Activated T-helper 2 cell treated with anti-CD3 and anti-CD28 coated beads, Interferon-gamma antibody, Interleukin-2, Interleukin-4, amounts not matched to agents 10 μg/mL and 5 μg/mL and 100 μg/mL, durations not matched to agents 14 hours and 24 hours and 36 hours (primary cell): Measurements from ENCODE around the gene CCT4. TPM values are rescaled to one million over a fixed set of nuclear protein-coding genes. Genes with fewer than 3 reads are reported as not detected.
"Not testable (repeated sequence)": the region's sequence is repeated elsewhere in the genome, so short reads cannot be mapped to it uniquely, and the experiment has no call there.

Experiments used
- DNase-seq: peaks from one replicate; pipeline ENCODE4 v3.0.0; 2021; ENCODE audit warnings: low spot score
- H3K27ac Mint-ChIP-seq: one replicate; pipeline ENCODE4 v1.8.0; 2021; ENCODE audit warnings: mixed read lengths
- H3K27me3 Mint-ChIP-seq: one replicate; pipeline ENCODE4 v1.8.0; 2021; ENCODE audit warnings: low read depth, mixed read lengths
- H3K36me3 Mint-ChIP-seq: one replicate; pipeline ENCODE4 v1.8.0; 2021; ENCODE audit warnings: low read depth, mixed read lengths
- H3K4me1 Mint-ChIP-seq: one replicate; pipeline ENCODE4 v1.8.0; 2021; ENCODE audit warnings: low read depth, mixed read lengths
- H3K4me3 Mint-ChIP-seq: one replicate; pipeline ENCODE4 v1.8.0; 2021; ENCODE audit warnings: low read depth, mild to moderate bottlenecking, moderate library complexity, mixed read lengths
- H3K9me3 Mint-ChIP-seq: one replicate; pipeline ENCODE4 v1.8.0; 2021; ENCODE audit warnings: mixed read lengths
- intact Hi-C: fragments of 100-400 bp; cut with micrococcal nuclease; formaldehyde crosslinking; loops from one replicate; pipeline ENCODE4 v1.15.1; 2023
- total RNA-seq: library from RNA; stranded (reverse); gene quantifications from 2 replicates; pipeline ENCODE4 v1.2.3, GENCODE V29; 2022

The CCT4 gene, protein sequence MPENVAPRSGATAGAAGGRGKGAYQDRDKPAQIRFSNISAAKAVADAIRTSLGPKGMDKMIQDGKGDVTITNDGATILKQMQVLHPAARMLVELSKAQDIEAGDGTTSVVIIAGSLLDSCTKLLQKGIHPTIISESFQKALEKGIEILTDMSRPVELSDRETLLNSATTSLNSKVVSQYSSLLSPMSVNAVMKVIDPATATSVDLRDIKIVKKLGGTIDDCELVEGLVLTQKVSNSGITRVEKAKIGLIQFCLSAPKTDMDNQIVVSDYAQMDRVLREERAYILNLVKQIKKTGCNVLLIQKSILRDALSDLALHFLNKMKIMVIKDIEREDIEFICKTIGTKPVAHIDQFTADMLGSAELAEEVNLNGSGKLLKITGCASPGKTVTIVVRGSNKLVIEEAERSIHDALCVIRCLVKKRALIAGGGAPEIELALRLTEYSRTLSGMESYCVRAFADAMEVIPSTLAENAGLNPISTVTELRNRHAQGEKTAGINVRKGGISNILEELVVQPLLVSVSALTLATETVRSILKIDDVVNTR
- 360 and 367 TPM in 2 replicates for total RNA-seq

DNA sequence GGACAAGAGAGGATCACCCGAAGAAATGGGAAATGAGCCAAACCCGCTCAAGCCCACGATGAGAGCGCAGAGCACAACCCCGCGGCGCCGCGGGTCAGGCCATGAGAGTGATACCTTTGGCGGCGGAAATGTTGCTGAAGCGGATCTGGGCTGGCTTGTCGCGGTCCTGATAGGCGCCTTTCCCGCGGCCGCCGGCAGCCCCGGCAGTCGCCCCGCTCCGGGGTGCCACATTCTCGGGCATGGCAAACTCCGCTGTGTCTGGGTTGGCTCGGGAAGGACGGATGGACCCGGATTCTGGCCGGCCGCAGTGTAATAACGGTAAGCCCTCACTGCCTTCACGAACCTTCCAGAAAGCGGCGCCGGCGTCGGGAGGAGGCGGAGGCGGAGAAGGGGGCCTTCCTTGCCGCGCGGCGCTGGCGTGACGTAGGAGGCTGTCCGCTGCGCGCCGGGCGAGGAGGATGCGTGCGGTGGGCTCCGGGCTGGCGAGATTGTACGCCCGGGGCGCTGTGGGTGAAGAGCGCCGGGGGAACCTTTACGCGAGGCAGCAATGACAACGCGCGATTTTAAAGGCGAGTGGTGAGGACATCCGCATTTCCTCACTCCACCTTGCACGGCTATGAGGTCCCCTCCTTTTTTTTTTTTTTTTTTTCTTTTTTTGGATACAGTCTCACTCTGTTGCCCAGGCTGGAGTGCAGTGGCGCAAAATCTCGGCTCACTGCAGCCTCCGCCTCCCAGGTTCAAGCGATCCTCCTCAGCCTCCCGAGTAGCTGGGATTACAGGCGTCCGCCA lies at the start of gene CCT4:
Gene CCT4 (minus strand): TSS at position 390 of the 789 bp plus-strand sequence. CDS start 149 bp downstream, at position 241.
- H3K4me1 Mint-ChIP-seq: peaks cover 20% of the 10 kb centered on the region
- H3K27me3 Mint-ChIP-seq: no peaks in the 10 kb centered on the region
- peak; percentile 88 for DNase-seq
- peak within 1 kb of the TSS; percentile 96 for H3K4me3 Mint-ChIP-seq
- H3K27ac Mint-ChIP-seq: peak within 1 kb of the TSS; percentile 99
- H3K9me3 Mint-ChIP-seq: no peaks in the 10 kb centered on the region
- H3K36me3 Mint-ChIP-seq: peaks cover 40% of the 10 kb centered on the region
- intact Hi-C loops: loop anchor here (1.0 to 2.0 kb wide), 5 partner anchors 17 to 1700 kb away; partner anchors contain the start of genes COMMD1, FAM161A, MDH1 and WDPCP

DNA sequence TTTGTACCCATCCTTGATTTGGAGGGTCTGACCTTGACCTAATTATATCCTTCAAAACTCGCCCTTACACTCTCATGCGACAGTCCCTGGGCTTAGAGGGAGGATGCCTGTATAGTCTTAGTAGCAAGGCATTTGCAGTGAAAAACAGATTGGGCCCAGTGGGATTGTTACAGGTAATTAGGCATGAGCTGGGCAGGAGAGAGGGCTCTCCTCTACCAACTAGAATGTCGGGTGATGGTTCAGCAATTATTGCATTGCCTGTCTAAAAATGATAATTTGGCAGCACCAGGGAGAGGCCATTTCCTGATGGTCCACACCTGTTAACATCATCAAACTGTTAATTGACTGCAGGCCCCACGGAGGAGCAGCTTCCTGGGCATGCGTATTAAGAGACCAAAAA lies 49.4 kb upstream of the CCT4 start:
- DNase-seq: no peak
- Mint-ChIP-seq H3K36me3 (no peaks in the 10 kb centered on the region), H3K9me3 (no peaks in the 10 kb centered on the region), H3K27me3 (no peaks in the 10 kb centered on the region), H3K27ac (no peak overlapping the region), H3K4me3 (no peak overlapping the region), H3K4me1 (no peaks in the 10 kb centered on the region)
- intact Hi-C loops: no loop called here

DNA sequence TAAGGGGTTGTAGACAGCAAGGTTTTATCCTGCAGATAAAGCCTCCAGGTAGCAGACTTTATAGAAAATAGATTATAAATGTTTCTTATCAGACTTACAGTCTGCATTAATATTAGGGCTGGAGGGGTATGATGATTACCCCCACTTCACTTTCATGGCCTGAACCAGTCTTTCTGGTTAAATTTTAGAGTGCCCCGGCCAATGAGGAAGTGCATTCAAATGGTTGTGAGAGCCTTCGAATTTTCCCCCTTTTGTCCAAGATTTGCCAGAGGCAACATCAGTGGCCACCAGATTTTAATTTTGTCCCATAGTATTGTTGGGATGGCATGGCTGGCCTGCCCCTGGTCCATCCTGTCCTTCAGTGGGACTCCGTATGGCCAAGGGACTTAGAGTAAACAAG lies 48.6 kb upstream of the CCT4 start:
- no peak for DNase-seq
- Mint-ChIP-seq H3K9me3 (no peaks in the 10 kb centered on the region), H3K4me1 (no peaks in the 10 kb centered on the region), H3K27me3 (no peaks in the 10 kb centered on the region), H3K4me3 (no peak overlapping the region), H3K27ac (no peak overlapping the region), H3K36me3 (no peaks in the 10 kb centered on the region)
- intact Hi-C loops: no loop called here

DNA sequence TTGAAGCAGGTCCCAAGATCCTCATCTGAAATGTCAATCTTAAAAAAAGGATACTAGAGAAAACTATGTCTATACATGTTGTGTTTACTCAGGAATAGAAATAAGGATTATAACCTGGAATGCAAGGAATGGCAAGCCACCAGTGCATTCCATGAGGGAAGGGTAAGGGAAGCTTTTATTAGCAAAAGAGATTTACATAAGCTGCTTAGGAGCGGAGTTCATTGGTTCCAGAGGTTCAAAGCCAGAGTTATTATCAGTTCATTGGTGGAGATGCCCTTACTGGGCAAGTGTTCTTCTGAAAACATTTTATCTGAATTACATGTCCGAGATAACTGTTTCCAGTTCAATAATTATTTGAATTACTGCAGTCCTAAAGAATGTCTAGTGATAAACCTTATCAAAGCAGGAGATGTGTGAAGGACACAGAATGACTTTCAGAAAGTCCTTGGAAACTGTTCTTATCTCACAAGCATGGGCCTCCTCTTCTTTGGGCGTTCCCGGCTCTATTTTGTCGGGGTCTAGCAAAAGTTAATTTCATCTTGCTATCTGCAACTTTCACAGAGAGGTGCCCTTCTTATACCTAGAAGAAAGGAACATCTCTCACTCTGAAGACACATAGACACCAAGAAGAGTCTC lies 40.5 kb upstream of the CCT4 start:
- Mint-ChIP-seq H3K27me3 (no peaks in the 10 kb centered on the region), H3K9me3 (no peaks in the 10 kb centered on the region), H3K36me3 (no peaks in the 10 kb centered on the region), H3K4me3 (no peak overlapping the region), H3K4me1 (no peaks in the 10 kb centered on the region), H3K27ac (no peak overlapping the region)
- intact Hi-C loops: no loop called here
- DNase-seq: no peak

DNA sequence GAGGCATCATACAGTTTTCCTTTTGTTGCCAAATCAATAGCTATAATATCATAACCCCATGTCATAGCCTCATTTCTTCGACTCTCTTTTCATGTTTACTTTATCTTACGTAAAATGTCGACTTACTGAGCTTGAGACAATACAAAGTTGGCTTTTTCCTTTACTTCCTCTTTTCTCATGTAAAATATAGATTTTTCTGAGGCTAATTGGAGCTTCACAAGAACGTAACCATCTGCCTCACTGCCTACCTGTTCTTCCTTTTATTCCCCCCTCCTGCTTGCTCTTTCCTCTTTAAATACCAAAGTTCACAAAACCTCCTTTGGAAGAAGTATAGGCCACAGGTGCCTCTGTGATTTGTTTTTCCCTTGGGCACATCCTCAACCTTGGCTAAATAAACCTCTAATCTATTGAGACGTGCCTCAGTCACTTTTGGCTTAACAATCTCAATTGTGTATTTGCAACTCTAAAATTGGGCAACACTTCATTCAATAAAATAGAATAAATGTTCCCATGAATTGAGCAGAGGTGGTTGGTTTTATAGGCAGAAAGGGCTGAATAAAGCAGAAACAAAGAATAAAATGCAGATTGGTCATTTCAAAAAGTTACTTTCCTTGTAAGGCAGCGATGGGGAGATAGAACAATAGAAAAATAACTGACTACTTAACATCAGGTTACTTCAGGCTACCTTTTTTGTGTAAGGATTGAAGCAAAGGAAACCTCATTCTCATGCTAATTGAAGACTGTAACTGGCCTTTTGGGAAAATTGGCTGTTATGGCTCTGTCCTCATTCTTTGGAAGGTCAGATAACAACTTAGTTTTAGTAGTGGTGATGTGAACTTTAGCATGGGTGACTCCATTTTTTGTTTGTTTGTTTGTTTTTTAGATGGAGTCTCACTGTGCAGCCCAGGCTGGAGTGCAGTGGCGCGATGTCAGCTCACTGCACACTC lies 38.3 kb upstream of the CCT4 start:
- intact Hi-C loops: no loop called here
- no peak for DNase-seq
- Mint-ChIP-seq H3K27me3 (no peaks in the 10 kb centered on the region), H3K36me3 (no peaks in the 10 kb centered on the region), H3K9me3 (no peaks in the 10 kb centered on the region), H3K27ac (no peak overlapping the region), H3K4me3 (no peak overlapping the region), H3K4me1 (no peaks in the 10 kb centered on the region)

DNA sequence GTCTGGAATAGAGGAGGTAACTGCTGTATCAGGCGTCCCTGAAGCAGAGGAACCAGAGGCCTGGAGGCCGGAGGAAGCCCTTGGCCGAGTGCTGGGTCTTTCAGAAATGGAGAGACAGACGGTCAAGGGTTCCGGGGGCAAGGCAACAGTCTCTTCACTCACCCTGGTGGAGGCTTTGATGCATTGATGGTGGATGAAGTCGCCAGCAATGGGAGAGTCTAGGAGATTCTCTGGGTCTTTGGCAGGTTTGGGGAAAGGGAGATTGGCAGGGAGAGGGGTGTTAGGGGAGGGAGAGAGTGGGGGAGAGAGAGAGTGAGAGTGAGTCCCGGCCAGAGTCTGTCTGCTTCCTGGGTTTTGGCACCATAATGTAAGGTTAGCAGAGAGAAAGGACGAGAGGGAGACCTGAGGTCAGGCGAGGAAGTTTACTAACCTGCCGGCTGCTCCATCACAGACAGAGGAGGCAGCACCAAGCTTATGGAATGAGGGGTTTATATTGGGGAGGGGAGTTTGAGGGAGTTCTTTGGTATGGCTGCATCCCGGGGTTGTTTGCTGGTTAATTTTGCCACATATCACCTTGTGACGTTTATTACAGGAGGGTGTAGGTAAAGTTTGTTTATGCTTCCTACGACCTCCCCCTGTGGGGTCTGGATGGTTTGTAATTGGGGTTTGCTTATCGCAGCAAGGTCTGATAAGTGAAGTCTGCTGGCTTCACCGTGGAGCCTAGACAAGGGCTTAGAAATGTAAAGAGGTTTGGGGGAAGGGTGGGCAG lies 36.6 kb upstream of the CCT4 start:
- Mint-ChIP-seq H3K4me3 (no peak overlapping the region), H3K27ac (no peak overlapping the region), H3K36me3 (no peaks in the 10 kb centered on the region), H3K9me3 (no peaks in the 10 kb centered on the region), H3K4me1 (no peaks in the 10 kb centered on the region), H3K27me3 (no peaks in the 10 kb centered on the region)
- no peak for DNase-seq
- intact Hi-C loops: no loop called here

DNA sequence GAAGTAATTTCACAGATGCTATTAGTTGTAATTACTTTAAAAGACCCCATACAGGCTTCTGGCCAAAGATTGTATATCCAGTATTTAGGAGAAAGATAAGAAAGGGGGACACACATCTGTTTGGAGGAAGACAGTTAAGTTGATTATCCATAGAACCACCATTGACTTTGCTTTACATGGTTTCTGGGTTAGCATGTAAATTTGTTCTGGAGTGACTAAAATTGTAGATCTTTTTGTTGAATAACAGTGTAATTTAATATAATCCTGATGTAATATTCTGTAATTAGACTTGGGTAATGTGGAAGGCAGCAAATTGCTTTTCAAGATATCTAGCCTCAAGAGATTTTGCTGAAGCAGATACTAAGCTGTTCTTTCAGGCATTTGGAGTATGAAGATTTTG lies 34.3 kb upstream of the CCT4 start:
- H3K27ac Mint-ChIP-seq: no peak overlapping the region
- intact Hi-C loops: no loop called here
- no peaks in the 10 kb centered on the region for H3K9me3 Mint-ChIP-seq
- no peak for DNase-seq
- no peaks in the 10 kb centered on the region for H3K27me3 Mint-ChIP-seq
- no peak overlapping the region for H3K4me3 Mint-ChIP-seq
- H3K36me3 Mint-ChIP-seq: no peaks in the 10 kb centered on the region
- no peaks in the 10 kb centered on the region for H3K4me1 Mint-ChIP-seq

DNA sequence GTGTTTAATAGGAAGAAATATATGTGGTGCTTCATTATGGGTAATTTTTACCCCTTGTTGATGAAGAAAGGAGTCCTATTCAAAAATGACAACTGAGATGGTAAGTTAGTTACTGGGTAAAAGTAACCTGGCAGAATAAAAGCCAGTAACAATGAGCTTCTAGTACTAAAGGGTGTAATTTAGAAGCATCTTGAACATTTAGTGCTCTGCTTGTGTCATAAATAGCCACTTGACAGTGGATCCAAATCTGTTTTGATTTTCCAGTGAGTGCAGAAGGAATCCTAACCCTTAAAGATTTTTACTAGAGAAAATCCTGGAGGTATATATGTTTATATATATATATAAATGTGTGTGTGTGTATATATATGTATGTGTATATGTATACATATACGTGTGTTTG lies 32.1 kb upstream of the CCT4 start:
- intact Hi-C loops: no loop called here
- Mint-ChIP-seq H3K4me3 (no peak overlapping the region), H3K27ac (no peak overlapping the region), H3K27me3 (no peaks in the 10 kb centered on the region), H3K9me3 (no peaks in the 10 kb centered on the region), H3K36me3 (no peaks in the 10 kb centered on the region), H3K4me1 (no peaks in the 10 kb centered on the region)
- no peak for DNase-seq

DNA sequence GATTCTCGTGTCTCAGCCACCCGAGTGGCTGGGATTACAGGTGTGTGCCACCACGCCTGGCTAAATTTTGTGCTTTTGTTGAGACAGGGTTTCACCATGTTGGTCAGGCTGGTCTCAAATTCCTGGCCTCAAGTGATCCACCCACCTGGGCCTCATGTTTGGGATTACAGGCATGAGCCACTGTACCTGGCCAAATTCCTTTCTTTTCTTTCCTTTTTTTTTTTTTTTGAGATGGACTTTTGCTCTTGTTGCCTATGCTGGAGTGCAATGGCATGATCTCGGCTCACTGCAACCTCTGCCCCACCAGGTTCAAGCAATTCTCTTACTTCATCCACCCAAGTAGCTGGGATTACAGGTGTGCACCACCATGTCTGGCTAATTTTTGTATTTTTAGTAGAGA lies 26.3 kb upstream of the CCT4 start:
- DNase-seq, H3K36me3 Mint-ChIP-seq, H3K27me3 Mint-ChIP-seq, H3K4me1 Mint-ChIP-seq, H3K9me3 Mint-ChIP-seq, H3K27ac Mint-ChIP-seq, H3K4me3 Mint-ChIP-seq, intact Hi-C loops: not testable (repeated sequence)

DNA sequence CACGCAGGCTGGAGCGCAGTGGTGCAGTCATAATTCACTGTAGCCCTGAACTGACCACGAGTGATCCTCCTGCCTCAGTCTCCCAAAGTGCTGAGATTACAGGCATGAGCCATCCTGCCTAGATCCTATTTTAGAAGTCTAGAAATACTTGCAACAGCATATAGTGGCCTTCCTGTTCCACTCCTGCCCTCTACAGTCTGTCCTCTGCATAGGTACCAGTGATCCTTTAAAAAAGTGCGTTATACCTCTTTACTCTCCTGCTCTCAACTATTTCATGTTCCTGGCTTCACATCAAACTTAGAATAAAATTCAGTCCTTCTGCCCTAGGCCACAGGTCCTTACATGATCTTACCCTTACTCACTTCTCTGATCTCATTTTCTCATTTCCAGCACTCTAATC lies 23.1 kb upstream of the CCT4 start:
- no peaks in the 10 kb centered on the region for H3K36me3 Mint-ChIP-seq
- H3K9me3 Mint-ChIP-seq: no peaks in the 10 kb centered on the region
- H3K27ac Mint-ChIP-seq: no peak overlapping the region
- intact Hi-C loops: no loop called here
- H3K4me3 Mint-ChIP-seq: no peak overlapping the region
- no peak for DNase-seq
- H3K27me3 Mint-ChIP-seq: no peaks in the 10 kb centered on the region
- H3K4me1 Mint-ChIP-seq: peaks cover 4% of the 10 kb centered on the region

DNA sequence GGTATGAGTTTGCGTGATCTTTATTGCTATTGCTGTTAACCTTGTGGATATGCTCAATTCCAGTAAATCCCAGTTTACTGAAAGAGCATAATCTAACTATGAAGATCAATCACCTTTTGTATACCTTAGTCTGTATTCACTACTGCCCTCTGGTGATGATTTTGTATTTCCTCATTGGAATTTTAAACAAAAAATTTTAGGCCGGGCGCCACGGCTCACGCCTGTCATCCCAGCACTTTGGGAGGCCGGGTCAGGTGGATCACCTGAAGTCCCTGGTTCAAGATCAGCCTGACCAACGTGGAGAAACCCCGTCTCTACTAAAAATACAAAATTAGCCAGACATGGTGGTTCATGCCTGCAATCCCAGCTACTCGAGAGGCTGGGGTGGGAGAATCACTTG lies 22.1 kb upstream of the CCT4 start:
- no peak overlapping the region for H3K27ac Mint-ChIP-seq
- peaks cover 6% of the 10 kb centered on the region for H3K4me1 Mint-ChIP-seq
- H3K27me3 Mint-ChIP-seq: no peaks in the 10 kb centered on the region
- H3K9me3 Mint-ChIP-seq: no peaks in the 10 kb centered on the region
- DNase-seq: no peak
- no peak overlapping the region for H3K4me3 Mint-ChIP-seq
- H3K36me3 Mint-ChIP-seq: no peaks in the 10 kb centered on the region
- intact Hi-C loops: no loop called here
